UCSD-AML1 (cell line): ENCODE results near the gene CTSF.
"Not testable (repeated sequence)": the region's sequence is repeated elsewhere in the genome, so short reads cannot be mapped to it uniquely, and the experiment has no call there.

ENCODE experiments used
- DNase-seq: peaks from one replicate; lab custom pipeline; 2025; ENCODE audit not compliant: unreplicated experiment; lab: John Stamatoyannopoulos, UW

The CTSF gene

DNA sequence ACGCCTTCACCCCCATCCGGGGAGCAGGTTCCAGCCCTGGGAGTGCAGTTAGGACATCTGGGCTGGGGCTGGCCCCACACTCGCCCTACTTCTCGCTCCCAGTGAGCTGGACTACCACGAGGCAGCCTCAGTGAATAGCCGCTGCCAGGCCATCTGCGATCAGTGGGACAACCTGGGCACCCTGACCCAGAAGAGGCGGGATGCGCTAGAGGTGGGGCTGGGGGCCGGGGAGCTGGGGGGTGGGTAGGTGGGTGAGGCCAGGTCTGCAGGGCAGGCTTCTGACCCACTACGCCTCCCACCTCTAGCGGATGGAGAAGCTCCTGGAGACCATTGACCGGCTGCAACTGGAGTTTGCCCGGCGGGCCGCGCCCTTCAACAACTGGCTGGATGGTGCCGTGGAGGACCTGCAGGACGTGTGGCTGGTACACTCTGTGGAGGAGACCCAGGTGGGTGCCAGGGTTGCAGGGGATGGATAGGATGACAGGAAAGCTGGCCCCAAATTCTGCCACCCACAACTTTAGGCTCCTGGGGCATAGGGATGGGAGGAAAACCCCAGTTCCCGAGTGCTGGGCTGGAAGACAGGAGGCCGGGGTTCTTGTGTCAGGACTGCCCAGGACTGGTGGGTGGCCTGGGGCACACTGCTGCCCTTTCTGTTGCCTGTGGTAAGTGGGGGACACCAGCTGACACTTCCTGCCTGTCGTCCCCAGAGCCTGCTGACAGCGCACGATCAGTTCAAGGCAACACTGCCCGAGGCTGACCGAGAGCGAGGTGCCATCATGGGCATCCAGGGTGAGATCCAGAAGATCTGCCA lies 8.3 kb downstream of the CTSF start:
- no peak for DNase-seq

- no peak for DNase-seq
Observed at GRCh38 chr11:66559142-66559865, 9.1 kb downstream of the CTSF start.

GRCh38 chr11:66557733-66558326 lies 10.6 kb downstream of the CTSF start:
- DNase-seq = no peak

DNA sequence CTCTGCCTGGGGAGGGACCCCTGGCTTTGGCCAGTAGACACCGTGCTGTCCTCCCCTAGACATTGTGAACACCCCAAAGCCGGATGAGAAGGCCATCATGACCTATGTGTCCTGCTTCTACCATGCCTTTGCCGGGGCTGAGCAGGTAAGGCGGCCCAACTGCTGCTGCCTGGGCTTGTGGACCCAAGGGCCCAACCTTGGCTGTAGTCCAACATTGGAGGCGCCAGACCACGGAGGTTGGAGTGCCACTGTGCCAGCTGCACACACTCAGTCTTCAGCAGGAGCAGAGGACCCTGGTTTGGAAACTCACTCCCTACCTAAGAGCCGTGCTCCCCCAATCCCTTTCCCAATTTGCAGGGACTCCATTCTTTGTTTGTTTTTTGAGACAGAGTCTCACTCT lies 12.3 kb downstream of the CTSF start:
- no peak for DNase-seq

DNA sequence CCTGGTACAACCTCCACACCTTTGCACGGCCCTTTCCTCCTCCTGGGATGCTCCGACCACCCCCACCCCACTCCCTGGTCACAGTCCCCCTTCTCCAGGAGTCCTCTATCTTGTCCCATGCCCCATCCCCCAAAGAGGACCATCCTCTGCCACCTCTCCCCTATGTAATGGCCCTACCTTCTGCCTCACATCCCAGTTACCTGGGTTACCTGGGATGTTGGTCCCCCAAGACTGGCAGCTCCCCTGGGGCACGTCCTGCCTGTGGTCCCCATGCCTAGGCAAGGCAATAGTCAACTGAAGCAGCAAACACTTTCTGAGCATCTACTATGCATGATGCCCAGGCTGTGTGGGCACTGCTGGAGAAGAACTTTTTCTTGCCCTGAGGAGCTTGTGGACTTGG lies 13.0 kb downstream of the CTSF start:
- DNase-seq = no peak

- no peak for DNase-seq
Observed at GRCh38 chr11:66554602-66555001, 13.8 kb downstream of the CTSF start.

GRCh38 chr11:66550887-66551286 lies 17.5 kb downstream of the CTSF start:
- no peak for DNase-seq

DNA sequence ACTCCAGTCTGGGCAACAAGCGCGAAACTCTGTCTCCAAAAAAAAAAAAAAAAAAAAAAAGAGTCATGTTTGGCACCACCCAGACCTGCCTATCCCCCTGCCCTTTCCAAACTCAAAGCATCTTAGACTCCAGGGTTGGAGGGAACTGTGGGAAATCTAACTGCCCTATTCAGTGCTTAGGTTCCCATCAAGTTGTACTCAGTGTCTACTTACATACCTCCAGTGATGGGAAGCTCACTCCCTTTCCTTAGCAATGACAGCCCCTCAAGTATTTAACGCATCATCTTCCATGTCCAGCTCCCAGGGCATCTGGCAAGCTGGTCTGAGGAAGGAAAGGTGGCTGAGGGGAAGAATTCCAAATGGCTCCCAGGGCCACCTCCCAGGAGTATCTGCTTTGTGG lies 18.7 kb downstream of the CTSF start:
- no peak for DNase-seq

DNA sequence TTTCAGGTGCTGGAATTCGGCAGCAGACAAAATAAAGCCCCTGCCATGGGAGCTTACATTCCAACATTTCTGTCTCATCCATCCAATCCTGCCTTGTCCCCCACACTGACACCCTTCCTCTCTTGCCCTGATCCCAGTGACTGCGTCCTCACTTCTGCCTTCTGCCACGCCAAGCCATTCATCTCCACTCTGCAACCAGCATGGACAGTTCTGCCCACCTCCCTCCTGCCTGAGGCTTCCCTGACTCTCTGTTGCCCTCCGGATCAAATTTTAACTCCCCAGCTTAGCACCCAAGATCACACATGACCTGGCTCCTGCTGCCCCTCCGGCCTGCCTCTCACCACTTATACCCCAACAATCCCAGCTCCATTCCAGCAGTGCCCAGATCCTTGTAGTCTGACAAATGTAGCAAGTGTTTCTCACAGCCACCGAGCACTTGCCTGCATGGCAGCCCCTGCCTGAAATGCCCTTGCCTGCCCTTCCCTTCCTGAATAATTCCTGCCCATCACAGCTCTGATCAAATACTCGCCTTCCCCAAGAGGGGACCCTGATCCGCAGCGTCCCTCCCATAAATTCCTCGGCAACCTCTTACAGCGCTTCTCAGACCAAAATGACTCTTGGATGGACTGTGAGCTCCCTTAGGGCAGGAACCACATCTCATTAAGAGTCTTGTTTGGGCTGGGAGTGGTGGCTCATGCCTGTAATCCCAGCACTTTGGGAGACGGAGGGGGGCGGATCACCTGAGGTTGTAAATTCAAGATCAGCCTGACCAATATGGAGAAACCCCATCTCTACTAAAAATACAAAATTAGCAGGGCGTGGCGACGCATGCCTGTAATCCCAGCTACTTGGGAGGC lies 19.4 kb downstream of the CTSF start:
- DNase-seq = no peak

- no peak for DNase-seq
Observed at GRCh38 chr11:66548041-66548440, 20.4 kb downstream of the CTSF start.

GRCh38 chr11:66547662-66548009 lies 20.8 kb downstream of the CTSF start:
- DNase-seq = no peak

GRCh38 chr11:66546966-66547661 lies 21.3 kb downstream of the CTSF start:
- no peak for DNase-seq

- no peak for DNase-seq
Observed at GRCh38 chr11:66546368-66546965, 21.9 kb downstream of the CTSF start, which contains the start of gene ACTN3. TSS of gene ACTN3 (plus strand) at chr11:66546903. CDS start at chr11:66546938, 35 bp downstream.

DNA sequence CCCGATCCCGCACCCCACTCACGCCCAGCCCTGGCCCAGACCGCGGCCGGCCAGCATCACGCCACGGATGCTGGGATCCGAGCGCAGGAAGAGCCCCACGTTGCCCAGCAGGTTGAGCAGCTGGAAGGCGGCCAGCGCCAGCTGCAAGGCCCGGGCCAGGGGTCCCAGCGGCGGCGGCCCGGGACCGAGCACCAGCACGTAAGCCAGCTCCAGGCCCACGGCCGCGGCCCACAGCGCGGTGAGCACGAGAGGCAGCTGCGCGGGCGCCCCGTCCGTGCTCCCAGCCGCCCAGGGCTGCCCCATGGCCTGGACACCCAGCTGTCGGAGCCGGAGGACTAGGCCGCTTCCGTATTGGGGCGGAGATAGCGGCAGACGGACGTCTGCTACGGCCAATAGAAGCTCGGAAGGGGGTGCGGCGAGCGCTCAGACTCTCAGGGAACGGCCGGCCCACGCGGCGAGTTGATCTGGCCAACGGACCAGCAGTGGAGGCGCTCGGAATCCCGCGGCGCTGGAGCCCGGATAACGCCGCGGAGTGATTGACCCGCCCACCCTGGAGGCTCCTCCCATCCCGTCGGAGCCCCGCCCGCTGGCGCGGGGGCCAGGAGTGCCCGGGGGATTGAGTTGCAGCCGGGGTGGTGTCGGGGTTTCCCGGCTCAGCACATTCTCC lies 22.6 kb downstream of the CTSF start, which contains the start of gene ZDHHC24:
TSS of gene ZDHHC24 (minus strand) at position 348 of the 667 bp plus-strand sequence. CDS start at position 303, 45 bp downstream.
- peak; percentile 97 for DNase-seq

DNA sequence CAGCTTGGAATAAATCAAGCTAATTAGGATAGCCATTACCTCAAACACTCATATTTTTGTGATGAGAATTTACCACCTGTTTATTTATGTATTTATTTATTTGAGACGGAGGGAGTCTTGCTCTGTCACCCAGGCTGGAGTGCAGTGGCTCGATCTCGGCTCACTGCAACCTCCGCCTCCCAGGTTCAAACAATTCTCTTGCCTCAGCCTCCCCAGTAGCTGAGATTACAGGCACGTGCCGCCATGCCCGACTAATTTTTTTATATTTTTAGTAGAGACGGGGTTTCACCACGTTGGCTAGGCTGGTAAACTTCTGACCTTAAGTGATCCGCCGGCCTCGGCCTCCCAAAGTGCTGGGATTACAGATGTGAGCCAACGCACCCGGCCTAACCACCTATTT lies 23.5 kb downstream of the CTSF start:
- not testable (repeated sequence) for DNase-seq

GRCh38 chr11:66543263-66544107 lies 24.9 kb downstream of the CTSF start:
- DNase-seq = peak; percentile 86

DNA sequence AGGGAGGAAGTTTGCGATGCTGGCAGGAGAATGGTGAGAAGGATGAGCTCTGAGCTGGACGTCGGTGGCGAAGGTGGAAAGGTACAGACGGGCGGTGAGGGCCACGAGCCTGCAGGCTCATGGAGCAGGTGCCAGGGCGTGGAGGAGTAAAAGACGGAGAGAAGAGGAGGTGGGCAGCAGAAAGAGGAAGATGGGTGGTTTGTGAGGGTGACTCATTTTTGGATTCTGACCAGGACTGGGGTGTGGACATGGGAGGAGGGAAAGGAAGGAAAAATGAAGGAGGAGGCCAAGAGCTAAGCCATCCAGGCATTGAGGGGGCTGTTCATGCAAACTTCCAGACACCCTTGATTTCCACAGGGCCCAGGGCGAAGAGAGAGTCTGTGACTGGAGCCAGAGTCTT lies 26.0 kb downstream of the CTSF start:
- no peak for DNase-seq

- DNase-seq = no peak
Observed at GRCh38 chr11:66541892-66542291, 26.5 kb downstream of the CTSF start.

GRCh38 chr11:66540598-66540997 lies 27.8 kb downstream of the CTSF start:
- not testable (repeated sequence) for DNase-seq
